ENCODE results near the gene CD80.

CD80 gene

GRCh38 chr3:119492128-119492527 is 67.3 kb downstream of the CD80 start:
- no peak for DNase-seq

GRCh38 chr3:119490153-119490552 is 69.3 kb downstream of the CD80 start:
- no peak for DNase-seq

- no peak for DNase-seq
Observed at GRCh38 chr3:119485563-119485962, 73.9 kb downstream of the CD80 start.

DNA sequence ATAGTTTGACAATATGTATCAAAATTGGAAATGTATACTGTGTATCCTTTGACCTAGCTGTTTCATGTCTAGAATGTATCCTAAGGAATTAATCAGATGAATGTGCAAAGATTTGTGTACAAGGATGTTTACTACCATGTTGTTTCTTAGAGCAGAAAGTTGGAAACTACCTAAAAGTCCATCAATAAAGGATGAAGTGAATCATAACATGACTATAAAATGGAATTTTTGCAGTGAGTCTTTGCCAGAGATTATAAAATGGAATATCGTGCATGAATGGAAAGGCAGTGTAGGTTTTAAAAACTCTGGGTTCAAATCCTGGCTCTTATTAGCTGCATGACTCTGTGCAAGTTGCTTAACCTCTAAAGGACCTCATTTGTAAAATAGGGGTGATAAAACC is 76.3 kb downstream of the CD80 start:
- DNase-seq, result no peak

GRCh38 chr3:119481079-119481478 is 78.3 kb downstream of the CD80 start:
- no peak for DNase-seq

Data from activated CD4-positive, alpha-beta T cell treated with anti-CD3 and anti-CD28 coated beads, Interleukin-2, Interleukin-6, amounts not matched to agents 100 ng/mL and 50 ng/mL, durations not matched to agents 16 hours and 8 hours (primary cell).